Parathyroid adenoma (tissue), 2 donors: ENCODE measurements around the gene MRGPRG.

Experiments
- H2AFZ ChIP-seq: fragments of 300-600 bp; sonication (generic); one replicate; pipeline ENCODE4 v1.7.0; 2017; ENCODE audit warnings: antibody characterized with exemption, mild to moderate bottlenecking
- H3K27ac ChIP-seq: fragments of 300-600 bp; sonication (generic); one replicate; pipeline ENCODE4 v1.7.0; 2017
- H3K27me3 ChIP-seq: fragments of 300-600 bp; sonication (generic); one replicate; pipeline ENCODE4 v1.7.0; 2017; ENCODE audit warnings: low read length; ENCODE audit not compliant: control insufficient read depth, insufficient read depth
- H3K36me3 ChIP-seq: fragments of 300-600 bp; sonication (generic); one replicate; pipeline ENCODE4 v1.7.0; 2017; ENCODE audit warnings: low read length; ENCODE audit not compliant: control insufficient read depth, insufficient read depth
- H3K4me1 ChIP-seq: fragments of 300-600 bp; sonication (generic); one replicate; pipeline ENCODE4 v1.7.0; 2017; ENCODE audit warnings: control low read depth
- H3K4me2 ChIP-seq: fragments of 300-600 bp; sonication (generic); one replicate; pipeline ENCODE4 v1.7.0; 2017; ENCODE audit warnings: low read length
- H3K4me3 ChIP-seq: fragments of 300-600 bp; sonication (generic); one replicate; pipeline ENCODE4 v1.7.0; 2017; ENCODE audit warnings: low read depth, low read length
- H3K79me2 ChIP-seq: fragments of 300-600 bp; sonication (generic); one replicate; pipeline ENCODE4 v1.7.0; 2017; ENCODE audit warnings: control low read depth
- H3K9ac ChIP-seq: fragments of 300-600 bp; sonication (generic); one replicate; pipeline ENCODE4 v1.7.0; 2017; ENCODE audit warnings: mild to moderate bottlenecking
- H3K9me3 ChIP-seq: fragments of 300-600 bp; sonication (generic); one replicate; pipeline ENCODE4 v1.7.0; 2017; ENCODE audit warnings: low read length; ENCODE audit not compliant: control insufficient read depth
- TF ChIP-seq, protein P1 (sequence below): fragments of 300-600 bp; sonication (generic); IDR thresholded peaks from one replicate; pipeline ENCODE4 v1.7.0; 2017; ENCODE audit warnings: antibody characterized with exemption, mild to moderate bottlenecking
- donor health status: primary hyperparathyroidism.

MRGPRG gene

DNA sequence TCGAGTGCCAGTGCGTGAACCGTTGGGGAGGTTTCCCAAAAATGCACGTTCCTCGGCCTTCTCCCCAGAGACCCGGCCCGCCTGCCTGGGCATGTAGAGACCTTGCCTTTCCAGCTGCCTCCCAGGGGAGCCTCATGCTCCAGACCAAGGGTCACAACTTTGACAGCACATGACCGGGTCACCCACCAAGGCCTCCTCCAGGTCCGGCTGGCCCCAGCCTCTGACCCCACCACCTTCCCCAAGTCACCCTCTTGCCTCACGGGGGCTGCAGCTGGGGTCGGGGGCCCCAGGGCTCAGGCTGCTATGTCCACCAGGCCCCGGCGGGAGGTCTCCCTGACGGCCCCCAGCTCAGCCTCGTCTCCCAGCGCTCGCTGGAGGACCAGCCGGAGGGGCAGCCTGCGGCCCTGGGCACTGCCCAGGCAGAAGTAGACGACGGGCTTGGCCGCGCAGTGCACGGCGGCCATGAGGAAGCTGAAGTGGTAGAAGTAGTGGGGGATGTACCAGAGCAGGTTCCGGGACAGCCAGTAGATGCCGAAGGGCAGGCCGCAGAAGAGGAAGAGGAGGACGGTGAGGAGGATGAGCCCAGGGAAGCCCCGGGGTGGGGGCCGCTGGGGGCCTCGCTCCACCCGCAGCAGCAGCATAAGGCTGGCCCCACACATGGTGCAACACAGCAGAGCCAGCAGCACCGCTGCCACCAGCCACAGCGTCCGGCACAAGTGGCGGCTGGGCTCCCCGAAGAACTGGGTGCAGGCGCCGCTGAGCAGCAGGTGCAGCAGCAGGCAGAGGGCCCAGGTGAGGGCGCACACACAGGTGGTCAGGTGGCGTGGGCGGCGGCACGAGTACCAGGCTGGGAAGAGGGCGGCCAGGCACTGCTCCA lies 9.2 kb upstream of the MRGPRG start:
- no peak overlapping the region for H3K27ac ChIP-seq
- H3K4me3 ChIP-seq: no peak overlapping the region
- H2AFZ ChIP-seq: no peak overlapping the region
- H3K27me3 ChIP-seq: no peaks in the 10 kb centered on the region
- no peaks in the 10 kb centered on the region for H3K4me1 ChIP-seq
- no peak overlapping the region for H3K4me2 ChIP-seq
- H3K36me3 ChIP-seq: no peaks in the 10 kb centered on the region
- no peaks in the 10 kb centered on the region for H3K79me2 ChIP-seq
- H3K9me3 ChIP-seq: no peaks in the 10 kb centered on the region
- TF ChIP-seq, protein P1, sequence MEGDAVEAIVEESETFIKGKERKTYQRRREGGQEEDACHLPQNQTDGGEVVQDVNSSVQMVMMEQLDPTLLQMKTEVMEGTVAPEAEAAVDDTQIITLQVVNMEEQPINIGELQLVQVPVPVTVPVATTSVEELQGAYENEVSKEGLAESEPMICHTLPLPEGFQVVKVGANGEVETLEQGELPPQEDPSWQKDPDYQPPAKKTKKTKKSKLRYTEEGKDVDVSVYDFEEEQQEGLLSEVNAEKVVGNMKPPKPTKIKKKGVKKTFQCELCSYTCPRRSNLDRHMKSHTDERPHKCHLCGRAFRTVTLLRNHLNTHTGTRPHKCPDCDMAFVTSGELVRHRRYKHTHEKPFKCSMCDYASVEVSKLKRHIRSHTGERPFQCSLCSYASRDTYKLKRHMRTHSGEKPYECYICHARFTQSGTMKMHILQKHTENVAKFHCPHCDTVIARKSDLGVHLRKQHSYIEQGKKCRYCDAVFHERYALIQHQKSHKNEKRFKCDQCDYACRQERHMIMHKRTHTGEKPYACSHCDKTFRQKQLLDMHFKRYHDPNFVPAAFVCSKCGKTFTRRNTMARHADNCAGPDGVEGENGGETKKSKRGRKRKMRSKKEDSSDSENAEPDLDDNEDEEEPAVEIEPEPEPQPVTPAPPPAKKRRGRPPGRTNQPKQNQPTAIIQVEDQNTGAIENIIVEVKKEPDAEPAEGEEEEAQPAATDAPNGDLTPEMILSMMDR: no peak
- no peak overlapping the region for H3K9ac ChIP-seq

DNA sequence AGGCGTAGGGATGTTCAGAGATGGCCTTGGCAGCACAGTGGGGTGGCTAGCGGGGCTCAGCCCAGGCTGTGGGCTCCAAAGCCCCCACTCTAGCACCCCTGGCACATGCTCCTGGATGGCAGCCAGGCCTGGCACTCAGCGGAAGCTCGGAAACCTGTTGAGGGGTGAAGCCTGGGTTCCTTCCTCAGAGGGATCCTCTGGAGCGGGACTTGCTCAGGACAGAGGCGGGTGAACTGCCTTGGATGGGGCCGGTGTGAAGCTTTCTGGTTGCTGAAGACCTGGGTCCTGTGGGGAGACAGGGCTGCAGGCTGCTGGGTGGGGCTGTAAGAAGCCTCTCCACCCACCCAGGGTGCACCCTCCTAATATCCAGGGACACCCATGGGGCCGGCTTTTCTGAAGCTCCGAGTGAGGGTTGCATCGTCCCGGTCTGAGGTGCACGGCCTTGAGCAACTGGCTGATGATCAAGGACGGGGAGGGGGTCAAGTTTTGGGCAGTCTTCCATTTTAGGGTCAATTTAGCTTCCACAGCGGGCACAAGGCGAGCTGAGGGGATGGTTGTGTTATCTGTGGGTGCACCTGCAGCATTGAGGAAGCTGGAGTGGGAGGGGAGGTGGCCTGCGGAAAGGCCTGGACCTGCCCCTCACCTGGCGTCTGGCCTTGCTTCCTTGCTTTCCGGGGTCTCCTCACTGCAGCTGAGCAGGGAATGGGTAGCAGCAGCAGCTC lies 8.4 kb upstream of the MRGPRG start:
- Histone ChIP-seq H2AFZ (no peak overlapping the region), H3K9ac (no peak overlapping the region), H3K27me3 (no peaks in the 10 kb centered on the region), H3K4me3 (no peak overlapping the region), H3K4me2 (no peak overlapping the region), H3K27ac (no peak overlapping the region), H3K79me2 (no peaks in the 10 kb centered on the region), H3K36me3 (no peaks in the 10 kb centered on the region), H3K4me1 (no peaks in the 10 kb centered on the region), H3K9me3 (no peaks in the 10 kb centered on the region)
- TF ChIP-seq, protein P1: no peak

DNA sequence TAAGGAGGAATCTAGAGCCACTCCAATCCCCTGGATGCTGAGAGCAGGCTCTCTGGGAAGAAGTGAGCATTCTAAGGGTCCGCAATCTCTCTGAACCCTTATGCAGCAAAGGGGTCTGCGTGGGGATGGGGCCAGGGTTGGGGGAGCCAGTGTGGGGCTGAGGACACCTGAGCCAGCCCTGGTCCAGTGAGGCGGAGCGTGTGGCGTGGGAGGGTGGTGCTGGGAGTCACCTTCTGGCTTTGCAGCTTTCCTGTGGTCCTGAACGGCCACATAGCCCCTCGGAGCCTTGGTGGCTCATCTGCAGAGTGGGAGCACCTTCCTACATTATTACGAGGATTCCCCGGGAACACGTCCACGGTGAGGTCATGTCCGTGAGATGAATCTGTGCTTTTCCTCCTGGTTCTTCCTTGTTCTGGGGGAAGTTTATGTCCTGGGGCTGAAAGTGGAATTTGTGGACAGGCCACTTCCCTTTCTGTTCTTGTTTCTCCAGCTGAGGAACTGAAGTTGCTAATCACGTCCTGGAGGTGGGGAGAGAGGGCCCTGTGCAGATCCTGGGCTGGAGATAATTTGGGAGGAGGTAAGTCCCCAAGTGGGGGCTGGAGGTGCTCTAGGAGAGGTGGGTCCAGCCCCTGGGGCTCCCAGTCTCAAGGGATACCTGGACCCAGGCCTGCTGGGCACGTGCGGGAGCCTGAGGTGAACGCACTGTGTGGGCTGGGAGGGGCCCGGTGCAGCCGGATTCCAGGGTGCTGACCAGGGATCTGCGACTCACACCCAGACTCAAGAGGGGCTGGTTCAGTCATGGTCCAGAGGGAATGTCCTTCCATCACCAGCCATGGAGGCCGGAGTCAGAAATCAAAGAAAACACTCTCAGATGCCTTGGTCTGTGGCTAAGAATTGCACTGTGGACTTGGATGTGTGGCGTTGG lies 7.5 kb upstream of the MRGPRG start:
- H3K4me1 ChIP-seq: no peaks in the 10 kb centered on the region
- no peaks in the 10 kb centered on the region for H3K27me3 ChIP-seq
- H3K27ac ChIP-seq: no peak overlapping the region
- H3K79me2 ChIP-seq: no peaks in the 10 kb centered on the region
- H3K9ac ChIP-seq: no peak overlapping the region
- no peak overlapping the region for H2AFZ ChIP-seq
- no peaks in the 10 kb centered on the region for H3K9me3 ChIP-seq
- TF ChIP-seq, protein P1: no peak
- no peak overlapping the region for H3K4me3 ChIP-seq
- no peak overlapping the region for H3K4me2 ChIP-seq
- no peaks in the 10 kb centered on the region for H3K36me3 ChIP-seq

DNA sequence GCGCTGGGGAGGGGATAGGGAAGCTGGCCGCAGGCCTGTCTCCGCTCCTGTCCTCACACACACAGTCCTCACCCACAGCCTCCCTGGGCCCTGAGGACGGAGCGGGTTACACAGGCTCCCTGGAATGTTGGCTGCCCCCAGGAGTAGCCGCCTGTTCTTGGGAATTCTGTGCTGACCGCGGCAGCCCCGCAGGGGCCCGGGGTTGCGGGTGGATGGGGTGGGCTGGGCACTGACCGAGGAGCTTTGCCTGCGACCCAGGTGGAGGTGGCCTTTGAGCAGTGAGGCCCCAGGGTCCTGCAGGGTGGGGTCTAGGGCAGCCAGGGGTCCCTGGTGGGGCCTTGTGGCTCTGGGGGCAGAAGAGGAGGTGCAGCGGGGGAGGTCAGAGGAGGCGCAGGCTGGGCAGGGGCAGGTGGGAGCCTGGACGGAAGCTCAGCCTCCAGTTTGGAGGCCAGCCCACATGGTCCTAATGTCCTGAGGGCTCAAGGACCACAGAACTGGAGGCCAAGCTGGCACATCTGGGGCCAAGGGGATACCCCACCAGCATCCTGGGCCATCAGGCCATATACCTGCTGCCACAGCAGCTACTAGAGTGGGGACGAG lies 6.6 kb upstream of the MRGPRG start:
- Histone ChIP-seq H3K4me2 (no peak overlapping the region), H3K9me3 (no peaks in the 10 kb centered on the region), H3K27me3 (no peaks in the 10 kb centered on the region), H3K36me3 (no peaks in the 10 kb centered on the region), H3K4me1 (no peaks in the 10 kb centered on the region), H3K9ac (no peak overlapping the region), H3K4me3 (no peak overlapping the region), H2AFZ (no peak overlapping the region), H3K79me2 (no peaks in the 10 kb centered on the region), H3K27ac (no peak overlapping the region)
- TF ChIP-seq, protein P1: no peak
